Neural progenitor cell (in vitro differentiated cells): ENCODE results near the gene TIMP3. TPM values are rescaled to one million over a fixed set of nuclear protein-coding genes. Genes with fewer than 3 reads are reported as not detected.

Experiments
- DNase-seq: peaks from one replicate; pipeline ENCODE4 v3.0.0-alpha.2; 2016; ENCODE audit warnings: low spot score
- H2AFZ ChIP-seq: fragments of 200-600 bp; sonication (generic); replicated peaks from 2 replicates; pipeline ENCODE4 v1.6.1; 2016; ENCODE audit warnings: antibody characterized with exemption
- H3F3A ChIP-seq: fragments of 200-600 bp; sonication (generic); 2 replicates; pipeline ENCODE4 v1.6.1; 2016; ENCODE audit warnings: antibody characterized with exemption, low read depth
- H3K27ac ChIP-seq: fragments of 200-600 bp; sonication (generic); 2 replicates; pipeline ENCODE4 v1.5.1; 2016; ENCODE audit warnings: mild to moderate bottlenecking
- H3K27me3 ChIP-seq: fragments of 200-600 bp; sonication (generic); 2 replicates; pipeline ENCODE4 v1.6.1; 2016; ENCODE audit warnings: mild to moderate bottlenecking, moderate library complexity
- H3K36me3 ChIP-seq: fragments of 200-600 bp; sonication (generic); 2 replicates; pipeline ENCODE4 v1.5.1; 2016
- H3K4me1 ChIP-seq: fragments of 200-600 bp; sonication (generic); 2 replicates; pipeline ENCODE4 v1.6.1; 2016; ENCODE audit warnings: mixed run types
- H3K4me2 ChIP-seq: fragments of 200-600 bp; sonication (generic); 2 replicates; pipeline ENCODE4 v1.6.1; 2016
- H3K4me3 ChIP-seq: fragments of 200-600 bp; sonication (generic); 2 replicates; pipeline ENCODE4 v1.5.1; 2016
- H3K79me2 ChIP-seq: fragments of 200-600 bp; sonication (generic); 2 replicates; pipeline ENCODE4 v1.6.1; 2016; ENCODE audit warnings: low read depth
- H3K9ac ChIP-seq: fragments of 200-600 bp; sonication (generic); 2 replicates; pipeline ENCODE4 v1.6.1; 2016
- H3K9me3 ChIP-seq: fragments of 200-600 bp; sonication (generic); 2 replicates; pipeline ENCODE4 v1.5.1; 2016; ENCODE audit warnings: low read depth
- H4K20me1 ChIP-seq: fragments of 200-600 bp; sonication (generic); 2 replicates; pipeline ENCODE4 v1.6.1; 2016; ENCODE audit warnings: low read depth
- H3K27ac Mint-ChIP-seq: 3 replicates; pipeline ENCODE4 v1.8.0; 2021; ENCODE audit warnings: mixed read lengths
- H3K27me3 Mint-ChIP-seq: 2 replicates; pipeline ENCODE4 v1.8.0; 2022; ENCODE audit warnings: low read depth, mild to moderate bottlenecking, inconsistent platforms, moderate library complexity, mixed read lengths; ENCODE audit not compliant: insufficient read depth
- H3K36me3 Mint-ChIP-seq: 3 replicates; pipeline ENCODE4 v1.8.0; 2021; ENCODE audit warnings: mixed read lengths
- H3K4me1 Mint-ChIP-seq: 3 replicates; pipeline ENCODE4 v1.8.0; 2021; ENCODE audit warnings: mixed read lengths
- H3K4me3 Mint-ChIP-seq: 3 replicates; pipeline ENCODE4 v1.8.0; 2021; ENCODE audit warnings: mild to moderate bottlenecking, moderate library complexity, mixed read lengths
- H3K9me3 Mint-ChIP-seq: 3 replicates; pipeline ENCODE4 v1.8.0; 2020; ENCODE audit warnings: mixed read lengths
- CTCF ChIP-seq: fragments of 200-600 bp; sonication (generic); IDR thresholded peaks from 2 replicates; pipeline ENCODE4 v1.5.1; 2017; ENCODE audit warnings: antibody characterized with exemption, mild to moderate bottlenecking
- EZH2 ChIP-seq: fragments of 200-600 bp; sonication (generic); IDR thresholded peaks from 2 replicates; pipeline ENCODE4 v1.6.1; 2017; ENCODE audit warnings: antibody characterized with exemption, mild to moderate bottlenecking, moderate library complexity
- EZH2phosphoT487 ChIP-seq: fragments of 200-600 bp; sonication (generic); IDR thresholded peaks from 2 replicates; pipeline ENCODE4 v1.6.1; 2017; ENCODE audit warnings: antibody characterized with exemption
- total RNA-seq: library from RNA; depleted of rRNA; stranded (reverse); fragments of >200 nt; gene quantifications from 2 replicates; pipeline ENCODE4 v1.2.3, GENCODE V29; 2015; ENCODE audit warnings: low replicate concordance

Gene TIMP3
- total RNA-seq, 1 donor from 2014 or later, result 6.3 TPM

- Histone ChIP-seq H3K9me3 (no peaks in the 10 kb centered on the region), H4K20me1 (no peaks in the 10 kb centered on the region)
Measured at GRCh38 chr22:32901925-32902324, 100.4 kb downstream of the TIMP3 start.

GRCh38 chr22:32903507-32903906 is 102.0 kb downstream of the TIMP3 start:
- DNase-seq, result no peak
- H3K4me3 Mint-ChIP-seq, result no peak overlapping the region
- H3K36me3 ChIP-seq, result no peaks in the 10 kb centered on the region
- H4K20me1 ChIP-seq, result no peaks in the 10 kb centered on the region
- no peaks in the 10 kb centered on the region for H3K79me2 ChIP-seq
- H3K4me3 ChIP-seq, result no peak overlapping the region
- H3K4me2 ChIP-seq, result no peak overlapping the region
- H3K27me3 ChIP-seq, result no peaks in the 10 kb centered on the region
- H3K4me1 ChIP-seq, result no peaks in the 10 kb centered on the region
- no peaks in the 10 kb centered on the region for H3K36me3 Mint-ChIP-seq
- H3K27me3 Mint-ChIP-seq, result peaks cover 8% of the 10 kb centered on the region
- TF ChIP-seq CTCF (no peak), EZH2 (no peak), EZH2phosphoT487 (no peak)
- no peaks in the 10 kb centered on the region for H3K9me3 Mint-ChIP-seq
- no peak overlapping the region for H2AFZ ChIP-seq
- no peak overlapping the region for H3K27ac ChIP-seq
- H3K9me3 ChIP-seq, result no peaks in the 10 kb centered on the region
- H3K4me1 Mint-ChIP-seq, result peaks cover 17% of the 10 kb centered on the region
- H3K9ac ChIP-seq, result no peak overlapping the region
- H3K27ac Mint-ChIP-seq, result no peak overlapping the region
- no peaks in the 10 kb centered on the region for H3F3A ChIP-seq

More at GRCh38 chr22:32901925-32902324, 100.4 kb downstream of the TIMP3 start:
- Mint-ChIP-seq H3K36me3 (no peaks in the 10 kb centered on the region), H3K27ac (no peak overlapping the region), H3K4me1 (peaks cover 17% of the 10 kb centered on the region), H3K9me3 (no peaks in the 10 kb centered on the region), H3K4me3 (no peak overlapping the region), H3K27me3 (peaks cover 3% of the 10 kb centered on the region)
- Histone ChIP-seq H3K27me3 (no peaks in the 10 kb centered on the region), H3K9ac (no peak overlapping the region), H3K36me3 (no peaks in the 10 kb centered on the region), H3F3A (no peaks in the 10 kb centered on the region), H3K4me1 (no peaks in the 10 kb centered on the region), H3K4me2 (no peak overlapping the region), H3K79me2 (no peaks in the 10 kb centered on the region), H3K4me3 (no peak overlapping the region), H3K27ac (no peak overlapping the region), H2AFZ (no peak overlapping the region)
- peak; percentile 38 for TF ChIP-seq CTCF
- no peak for TF ChIP-seq EZH2phosphoT487
- no peak for TF ChIP-seq EZH2
- DNase-seq, result no peak

- no peak overlapping the region for H3K27ac Mint-ChIP-seq
Measured at GRCh38 chr22:32904044-32904443, 102.5 kb downstream of the TIMP3 start.

More at GRCh38 chr22:32904044-32904443, 102.5 kb downstream of the TIMP3 start:
- no peaks in the 10 kb centered on the region for H3K4me1 ChIP-seq
- Mint-ChIP-seq H3K9me3 (no peaks in the 10 kb centered on the region), H3K36me3 (no peaks in the 10 kb centered on the region), H3K4me1 (peaks cover 17% of the 10 kb centered on the region), H3K4me3 (no peak overlapping the region), H3K27me3 (peaks cover 8% of the 10 kb centered on the region)
- no peaks in the 10 kb centered on the region for H3K9me3 ChIP-seq
- H3K9ac ChIP-seq, result no peak overlapping the region
- no peak overlapping the region for H3K4me2 ChIP-seq
- peaks cover 2% of the 10 kb centered on the region for H4K20me1 ChIP-seq
- peak; percentile 60 for DNase-seq
- no peaks in the 10 kb centered on the region for H3F3A ChIP-seq
- H3K27ac ChIP-seq, result no peak overlapping the region
- TF ChIP-seq EZH2phosphoT487 (no peak), EZH2 (no peak), CTCF (no peak)
- H3K79me2 ChIP-seq, result no peaks in the 10 kb centered on the region
- H3K27me3 ChIP-seq, result no peaks in the 10 kb centered on the region
- H2AFZ ChIP-seq, result peak overlapping the region; percentile 65
- H3K4me3 ChIP-seq, result no peak overlapping the region
- no peaks in the 10 kb centered on the region for H3K36me3 ChIP-seq
